GM12873 (cell line): ENCODE measurements around the gene LRRC47.

Experiments
- TF ChIP-seq, protein P1 (sequence below): IDR thresholded peaks from 2 replicates; pipeline ENCODE4 v1.5.1; 2012; ENCODE audit warnings: low read depth, mild to moderate bottlenecking, moderate library complexity, low read length, control low read depth; ENCODE audit not compliant: insufficient read depth; ENCODE audit errors: missing control alignments

Gene LRRC47

DNA sequence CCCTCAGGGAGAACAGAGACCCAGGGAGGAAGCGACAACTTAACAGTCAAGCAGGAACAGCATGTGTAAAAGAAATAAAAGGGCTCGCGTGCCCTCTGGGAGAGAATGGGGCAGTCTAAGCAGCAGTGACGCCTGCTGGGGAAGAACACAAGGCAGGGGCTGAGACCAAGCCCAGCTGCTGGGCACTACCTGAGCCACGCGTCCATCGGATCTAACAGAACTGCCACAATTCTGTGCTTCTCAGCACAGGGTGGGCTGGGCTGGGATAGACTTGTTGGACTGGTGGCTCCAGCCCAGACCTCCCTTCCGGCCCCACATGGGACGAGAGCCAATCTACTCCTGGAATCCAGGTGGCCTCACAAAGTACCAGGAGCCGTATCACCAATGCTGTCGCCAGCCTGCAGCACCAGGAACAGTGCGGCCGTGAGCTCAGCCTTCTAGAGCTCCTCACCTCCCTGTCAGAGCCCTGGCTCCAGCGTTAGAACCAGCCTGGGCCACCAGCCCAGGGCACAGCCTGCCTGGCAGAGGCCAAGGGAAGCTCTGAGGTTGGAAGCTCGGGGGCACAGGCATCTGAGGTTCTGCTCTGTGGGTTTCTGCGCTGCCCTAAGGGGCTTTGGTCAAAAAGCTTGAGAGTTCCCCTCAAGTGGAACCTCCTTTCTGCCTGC, 7.4 kb downstream of the LRRC47 start:
- TF ChIP-seq, protein P1, sequence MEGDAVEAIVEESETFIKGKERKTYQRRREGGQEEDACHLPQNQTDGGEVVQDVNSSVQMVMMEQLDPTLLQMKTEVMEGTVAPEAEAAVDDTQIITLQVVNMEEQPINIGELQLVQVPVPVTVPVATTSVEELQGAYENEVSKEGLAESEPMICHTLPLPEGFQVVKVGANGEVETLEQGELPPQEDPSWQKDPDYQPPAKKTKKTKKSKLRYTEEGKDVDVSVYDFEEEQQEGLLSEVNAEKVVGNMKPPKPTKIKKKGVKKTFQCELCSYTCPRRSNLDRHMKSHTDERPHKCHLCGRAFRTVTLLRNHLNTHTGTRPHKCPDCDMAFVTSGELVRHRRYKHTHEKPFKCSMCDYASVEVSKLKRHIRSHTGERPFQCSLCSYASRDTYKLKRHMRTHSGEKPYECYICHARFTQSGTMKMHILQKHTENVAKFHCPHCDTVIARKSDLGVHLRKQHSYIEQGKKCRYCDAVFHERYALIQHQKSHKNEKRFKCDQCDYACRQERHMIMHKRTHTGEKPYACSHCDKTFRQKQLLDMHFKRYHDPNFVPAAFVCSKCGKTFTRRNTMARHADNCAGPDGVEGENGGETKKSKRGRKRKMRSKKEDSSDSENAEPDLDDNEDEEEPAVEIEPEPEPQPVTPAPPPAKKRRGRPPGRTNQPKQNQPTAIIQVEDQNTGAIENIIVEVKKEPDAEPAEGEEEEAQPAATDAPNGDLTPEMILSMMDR = no peak

DNA sequence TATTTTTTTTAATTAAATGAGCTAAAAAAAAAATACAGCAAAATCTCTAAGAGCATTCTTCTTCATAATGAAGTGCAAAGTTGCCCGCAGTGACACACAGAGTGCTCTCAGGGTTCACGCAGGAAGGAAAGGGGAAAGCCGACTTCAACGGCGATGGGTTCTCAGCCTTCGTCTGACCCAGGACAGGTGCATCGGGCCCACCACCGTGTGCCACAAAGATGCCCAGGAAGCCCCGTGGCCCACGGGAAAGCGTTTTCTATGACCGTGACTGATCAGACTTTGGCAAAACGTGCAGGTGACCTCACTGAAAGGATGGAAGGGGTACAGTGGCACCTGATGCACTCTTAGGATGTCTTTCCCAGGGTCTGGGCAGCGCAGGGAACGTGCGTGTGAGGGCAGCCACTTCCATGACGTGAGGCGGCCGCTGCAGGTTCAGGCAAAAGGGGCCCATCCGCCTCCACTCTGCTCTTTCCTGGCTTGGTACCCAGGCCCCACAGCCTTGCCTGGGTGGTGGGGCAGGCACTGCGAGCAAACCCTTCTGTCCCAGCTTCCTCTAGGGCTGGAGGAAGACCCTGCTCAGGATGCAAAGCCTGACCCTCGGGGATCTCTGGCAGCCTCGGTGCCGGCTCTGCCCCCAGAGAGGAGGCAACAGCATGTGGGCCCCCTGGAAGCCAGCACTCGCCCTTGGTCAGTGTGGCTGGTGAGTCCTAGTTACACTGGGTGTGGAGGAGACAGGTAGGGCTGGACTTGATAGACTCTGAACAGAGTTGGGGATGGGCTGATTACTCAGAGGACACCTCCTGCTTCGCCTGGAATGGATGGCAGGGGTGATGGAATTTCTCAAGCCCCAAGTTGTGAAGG, 8.3 kb downstream of the LRRC47 start:
- TF ChIP-seq, protein P1 = no peak

- TF ChIP-seq, protein P1 = no peak
These were observed 9.0 kb downstream of the LRRC47 start for GRCh38 chr1:3787349-3787715.

- TF ChIP-seq, protein P1 = no peak
These were observed 9.6 kb downstream of the LRRC47 start for GRCh38 chr1:3786468-3787348.

DNA sequence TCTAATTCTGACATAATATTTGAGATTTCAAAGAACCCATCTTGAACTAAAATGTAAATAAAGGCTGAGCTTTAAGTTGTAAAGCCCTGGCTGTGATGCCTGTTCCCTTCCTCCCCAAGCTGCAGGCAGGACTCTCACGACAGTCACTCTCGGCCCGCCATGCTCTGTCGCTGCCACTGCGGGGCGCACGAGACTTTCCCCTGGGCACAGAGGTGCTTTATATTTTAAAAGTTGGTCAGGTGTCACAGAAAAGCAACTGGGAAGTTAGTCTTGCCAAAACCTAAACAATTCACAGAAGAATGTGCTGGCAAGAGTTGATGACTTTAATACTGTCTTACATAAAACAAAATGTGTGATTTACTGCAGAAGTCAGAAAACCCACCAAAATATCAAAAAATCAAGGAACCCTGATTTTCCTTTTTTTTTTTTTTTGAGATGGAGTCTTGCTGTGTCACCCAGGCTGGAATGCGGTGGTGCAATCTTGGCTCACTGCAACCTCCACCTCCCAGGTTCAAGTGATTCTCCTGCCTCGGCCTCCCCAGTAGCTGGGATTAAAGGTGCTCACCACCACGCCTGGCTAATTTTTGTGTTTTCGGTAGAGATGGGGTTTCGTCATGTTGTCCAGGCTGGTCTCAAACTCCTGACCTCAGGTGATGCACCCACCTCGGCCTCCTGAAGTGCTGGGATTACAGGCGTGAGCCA, 10.7 kb downstream of the LRRC47 start:
- TF ChIP-seq, protein P1 = peak; percentile 11

- TF ChIP-seq, protein P1 = no peak
These were observed 11.3 kb downstream of the LRRC47 start for GRCh38 chr1:3785045-3785444.
